ENCODE data around the gene PTPRK. TPM values are rescaled to one million over a fixed set of nuclear protein-coding genes. Genes with fewer than 3 reads are reported as not detected.

PTPRK gene
- total and polyA plus RNA-seq, 2 of the 8 experiments (the other 6 are each of a cell fraction or from before 2014, with no cell fraction given), result 11.4 to 47.3 TPM

DNA sequence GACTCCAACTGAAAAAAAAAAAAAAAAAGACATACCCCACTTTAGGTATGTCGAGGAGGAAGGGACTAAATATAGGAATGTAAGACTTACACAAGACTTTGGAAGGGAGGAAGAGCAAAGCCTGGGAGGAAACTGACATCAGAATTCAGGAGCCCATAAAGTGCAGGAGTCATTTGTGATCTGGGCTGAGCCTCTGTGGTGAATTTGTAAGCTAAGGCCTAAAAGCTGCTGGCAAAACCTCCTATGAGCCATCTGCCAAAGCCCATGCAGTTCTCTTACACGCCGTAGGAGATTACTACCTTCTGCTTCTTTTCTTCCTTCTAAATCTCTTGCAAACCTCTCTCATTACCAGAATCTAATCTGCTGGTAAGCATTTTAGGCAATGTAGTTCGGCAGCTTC, 567.6 kb downstream of the PTPRK start:
- no peak overlapping the region for H2BK20ac ChIP-seq (ENCODE audit: low read length)
- no peaks in the 10 kb centered on the region for H3K79me2 ChIP-seq (ENCODE audit: control insufficient read depth in 1 of 2, insufficient read depth in 2 of 2, low read length in 2 of 2)
- H3K4me2 ChIP-seq (ENCODE audit: insufficient read depth in 1 of 2, low read depth in 2 of 2, low read length in 2 of 2), result no peak overlapping the region
- H3K14ac ChIP-seq (ENCODE audit: insufficient read length), result no peak overlapping the region
- H3K4me1 ChIP-seq (replicated peaks in 1 of 4; ENCODE audit: control insufficient read depth in 3 of 4, insufficient read depth in 4 of 4, low read length in 3 of 4), result no peaks in the 10 kb centered on the region
- ChIA-PET CTCF (ENCODE audit: partially characterized antibody) (interaction anchor here (1.7 to 2.8 kb wide), 2 partner anchors 97 to 375 kb away, joined by 3 to 14 read pairs; no protein-coding TSS in a partner anchor), POLR2A (ENCODE audit: partially characterized antibody) (no interaction called here)
- no peak overlapping the region for H2BK5ac ChIP-seq (ENCODE audit: low read depth, low read length)
- H3K27ac ChIP-seq (ENCODE audit: low read depth, low read length), result no peak overlapping the region
- WGBS, 2 experiments (ENCODE audit: extremely low coverage in 1 of 2, insufficient coverage in 1 of 2, insufficient read length in 1 of 2, insufficient replicate concordance in 2 of 2, low coverage in 1 of 2, low lambda C conversion rate in 2 of 2, missing lambda C conversion rate in 1 of 2), result 92% methylated on average over 4 of the region's 4 CpGs; no CpG with 5 or more reads in 1 of the 2 experiments
- H2AK5ac ChIP-seq (ENCODE audit: low read depth, low read length), result no peak overlapping the region
- H4K8ac ChIP-seq (ENCODE audit: extremely low read depth, insufficient read depth, low read length), result no peak overlapping the region
- no peak overlapping the region for H2BK120ac ChIP-seq (replicated peaks; ENCODE audit: low read depth, low read length)
- no peak overlapping the region for H2AFZ ChIP-seq (ENCODE audit: low read length)
- no peak overlapping the region for H2BK15ac ChIP-seq (ENCODE audit: low read length)
- no peaks in the 10 kb centered on the region for H3K36me3 ChIP-seq (ENCODE audit: control insufficient read depth in 2 of 4, insufficient read depth in 4 of 4, low read length in 3 of 4)
- H2BK12ac ChIP-seq (ENCODE audit: low read depth, low read length), result no peak overlapping the region
- no peak for DNase-seq (ENCODE audit: low read depth in 1 of 2, low spot score in 2 of 2)
- H3K27me3 ChIP-seq (replicated peaks in 1 of 4; ENCODE audit: control insufficient read depth in 3 of 4, extremely low read depth in 1 of 4, insufficient read depth in 3 of 4, low read length in 3 of 4), result no peaks in the 10 kb centered on the region
- H3K18ac ChIP-seq (ENCODE audit: extremely low read depth, low read length), result no peak overlapping the region
- no peak overlapping the region for H3K9ac ChIP-seq (replicated peaks in 1 of 4; ENCODE audit: extremely low read depth in 1 of 4, low read depth in 3 of 4, low read length in 3 of 4)
- H3K79me1 ChIP-seq (ENCODE audit: low read depth, low read length), result no peaks in the 10 kb centered on the region
- no peaks in the 10 kb centered on the region for H3K23me2 ChIP-seq (ENCODE audit: low read depth, low read length)
- no peak overlapping the region for H4K5ac ChIP-seq (ENCODE audit: insufficient read length, low read depth, low read length)
- H3K56ac ChIP-seq (replicated peaks; ENCODE audit: insufficient read length, low read depth, low read length), result no peak overlapping the region
- no peak overlapping the region for H4K91ac ChIP-seq (replicated peaks; ENCODE audit: insufficient read length, low read length)
- no peak overlapping the region for H3K23ac ChIP-seq (ENCODE audit: insufficient read length)
- no peaks in the 10 kb centered on the region for H3K9me3 ChIP-seq (ENCODE audit: insufficient read depth in 2 of 2, low read depth in 1 of 2, low read length in 1 of 2)
- FAIRE-seq, result no peak
- no peak overlapping the region for H3K4ac ChIP-seq (replicated peaks; ENCODE audit: insufficient read length, low read depth, low read length)
- H4K20me1 ChIP-seq (replicated peaks in 1 of 2; ENCODE audit: control insufficient read depth in 1 of 2, insufficient read depth in 2 of 2, low read length in 2 of 2), result no peaks in the 10 kb centered on the region
- H3K4me3 ChIP-seq (ENCODE audit: extremely low read depth in 1 of 4, insufficient read depth in 2 of 4, low read depth in 3 of 4, low read length in 4 of 4), result no peak overlapping the region
- TF ChIP-seq HDAC6 (IDR thresholded peaks at IDR 0.05; ENCODE audit: low read depth, low read length), result no peak
- TF ChIP-seq EZH2 (IDR thresholded peaks at IDR 0.05; ENCODE audit: low read depth, low read length, severe bottlenecking), result no peak
- TF ChIP-seq POLR2AphosphoS5 (IDR thresholded peaks at IDR 0.05; ENCODE audit: low read depth, low read length), result no peak
- TF ChIP-seq PHF8 (conservative IDR thresholded peaks at IDR 0.05; ENCODE audit: low read depth, low read length), result no peak
- TF ChIP-seq EP300 (IDR thresholded peaks at IDR 0.05; ENCODE audit: borderline replicate concordance in 1 of 2, low read depth in 2 of 2, low read length in 2 of 2), result no peak
- no peak for TF ChIP-seq SIRT6 (IDR thresholded peaks at IDR 0.05; ENCODE audit: low read length)
- no peak for TF ChIP-seq RFX5 (IDR thresholded peaks at IDR 0.05; ENCODE audit: borderline replicate concordance, low read depth, low read length)
- TF ChIP-seq KDM4A (IDR thresholded peaks at IDR 0.05; ENCODE audit: low read depth, low read length, severe bottlenecking), result no peak
- TF ChIP-seq ZNF274 (IDR thresholded peaks at IDR 0.05; ENCODE audit: borderline replicate concordance, extremely low read depth, low read length), result no peak
- TF ChIP-seq SRF (IDR thresholded peaks at IDR 0.05; ENCODE audit: low read depth, low read length), result no peak
- TF ChIP-seq, protein P1, sequence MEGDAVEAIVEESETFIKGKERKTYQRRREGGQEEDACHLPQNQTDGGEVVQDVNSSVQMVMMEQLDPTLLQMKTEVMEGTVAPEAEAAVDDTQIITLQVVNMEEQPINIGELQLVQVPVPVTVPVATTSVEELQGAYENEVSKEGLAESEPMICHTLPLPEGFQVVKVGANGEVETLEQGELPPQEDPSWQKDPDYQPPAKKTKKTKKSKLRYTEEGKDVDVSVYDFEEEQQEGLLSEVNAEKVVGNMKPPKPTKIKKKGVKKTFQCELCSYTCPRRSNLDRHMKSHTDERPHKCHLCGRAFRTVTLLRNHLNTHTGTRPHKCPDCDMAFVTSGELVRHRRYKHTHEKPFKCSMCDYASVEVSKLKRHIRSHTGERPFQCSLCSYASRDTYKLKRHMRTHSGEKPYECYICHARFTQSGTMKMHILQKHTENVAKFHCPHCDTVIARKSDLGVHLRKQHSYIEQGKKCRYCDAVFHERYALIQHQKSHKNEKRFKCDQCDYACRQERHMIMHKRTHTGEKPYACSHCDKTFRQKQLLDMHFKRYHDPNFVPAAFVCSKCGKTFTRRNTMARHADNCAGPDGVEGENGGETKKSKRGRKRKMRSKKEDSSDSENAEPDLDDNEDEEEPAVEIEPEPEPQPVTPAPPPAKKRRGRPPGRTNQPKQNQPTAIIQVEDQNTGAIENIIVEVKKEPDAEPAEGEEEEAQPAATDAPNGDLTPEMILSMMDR (IDR thresholded peaks at IDR 0.05; ENCODE audit: control extremely low read depth in 1 of 3, insufficient read depth in 1 of 3, low read depth in 1 of 3, low read length in 3 of 3), result no peak
- no peak for TF ChIP-seq SAP30 (IDR thresholded peaks at IDR 0.05; ENCODE audit: insufficient read depth, insufficient replicate concordance, low read length)
